ENCODE data around the gene ARID1A.

GRCh38 chr1:26740952-26741351, 45.1 kb downstream of the ARID1A start:
- TF ChIP-seq CTCF (IDR thresholded peaks at IDR 0.05): no peak
- no peak for TF ChIP-seq POLR2A (IDR thresholded peaks at IDR 0.05)

Measured in ovary (tissue), 3 donors.